Activated CD4-positive, alpha-beta T cell treated with anti-CD3 and anti-CD28 coated beads, Interleukin-10, Interleukin-2, amounts not matched to agents 100 ng/mL and 50 ng/mL, durations not matched to agents 16 hours and 8 hours (primary cell): ENCODE measurements around the gene PCSK1.
"Not testable (repeated sequence)": the region's sequence is repeated elsewhere in the genome, so short reads cannot be mapped to it uniquely, and the experiment has no call there.

Experiments
- DNase-seq: peaks from one replicate; pipeline ENCODE4 v3.0.0-alpha.2; 2020

PCSK1 gene

GRCh38 chr5:96367337-96367736 lies 65.7 kb downstream of the PCSK1 start:
- DNase-seq, result not testable (repeated sequence)

- DNase-seq, result no peak
These were observed 78.8 kb downstream of the PCSK1 start for GRCh38 chr5:96354237-96354636.

- no peak for DNase-seq
These were observed 79.8 kb downstream of the PCSK1 start for GRCh38 chr5:96353220-96353619.

GRCh38 chr5:96350678-96351077 lies 82.4 kb downstream of the PCSK1 start:
- no peak for DNase-seq

GRCh38 chr5:96348536-96348935 lies 84.5 kb downstream of the PCSK1 start:
- no peak for DNase-seq

GRCh38 chr5:96347502-96348292 lies 85.4 kb downstream of the PCSK1 start:
- no peak for DNase-seq

- DNase-seq, result peak; percentile 76
These were observed 88.1 kb downstream of the PCSK1 start for GRCh38 chr5:96344678-96345577.

GRCh38 chr5:96343094-96343493 lies 90.0 kb downstream of the PCSK1 start:
- DNase-seq, result no peak

GRCh38 chr5:96342581-96342980 lies 90.5 kb downstream of the PCSK1 start:
- DNase-seq, result no peak
